HG03045 (cell line): ENCODE results near the gene SPAG8.
A peak's percentile ranks its signal among the peaks of the same experiment; 100 is the strongest.

ENCODE experiments used
- ATAC-seq: cut with Tn5 transposase; IDR thresholded peaks from one replicate; pipeline ENCODE4 v1.9.1; 2021; ENCODE audit warnings: mild to moderate bottlenecking, moderate library complexity; ENCODE audit not compliant: unreplicated experiment

The SPAG8 gene

GRCh38 chr9:35839926-35840325, 27.9 kb upstream of the SPAG8 start:
- no peak for ATAC-seq

DNA sequence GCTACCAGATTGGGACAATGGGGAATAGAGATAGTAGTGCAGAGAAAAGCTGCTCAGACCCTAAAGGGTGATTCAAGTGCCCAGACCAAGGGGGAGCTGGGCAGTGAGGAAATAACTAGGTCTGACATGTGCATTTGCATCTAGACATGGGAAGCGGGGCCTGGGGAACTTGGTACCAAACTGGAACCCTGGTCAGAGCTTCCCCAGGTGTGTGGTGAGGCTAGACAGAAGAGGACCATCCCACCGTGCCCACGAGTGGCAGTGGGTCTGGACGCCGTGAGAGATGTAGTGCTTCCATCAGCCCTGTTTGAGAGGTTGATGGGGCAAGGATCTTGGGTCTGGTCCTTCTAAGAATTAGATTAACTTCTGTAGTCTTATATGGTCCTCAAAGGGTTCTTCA, 24.5 kb upstream of the SPAG8 start:
- no peak for ATAC-seq

- no peak for ATAC-seq
These were observed 23.7 kb upstream of the SPAG8 start for GRCh38 chr9:35835766-35836165.

DNA sequence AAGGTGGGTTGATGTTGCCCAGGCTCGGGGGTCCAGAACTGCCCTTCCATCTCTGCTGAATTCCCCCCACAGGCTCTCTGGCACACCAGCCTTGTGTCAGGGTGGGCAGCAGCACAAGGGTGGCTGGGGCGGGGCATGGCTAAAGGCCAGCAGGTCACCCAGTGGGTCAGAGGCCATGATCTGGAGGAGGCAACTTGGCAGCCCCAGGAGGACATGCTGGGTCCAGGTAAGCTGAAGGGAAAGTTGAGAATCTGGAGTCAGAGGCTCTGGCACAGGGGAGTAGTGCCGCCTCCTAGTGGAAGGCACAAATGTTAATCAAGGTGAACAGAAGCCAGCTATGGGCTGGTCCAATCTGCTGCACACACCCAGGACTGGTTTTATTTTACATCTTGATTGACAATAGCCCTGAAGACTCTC, 23.2 kb upstream of the SPAG8 start:
- no peak for ATAC-seq

GRCh38 chr9:35834260-35835215, 22.5 kb upstream of the SPAG8 start:
- no peak for ATAC-seq

GRCh38 chr9:35832814-35833213, 20.8 kb upstream of the SPAG8 start:
- ATAC-seq = no peak

GRCh38 chr9:35831040-35831439, 19.0 kb upstream of the SPAG8 start:
- no peak for ATAC-seq

GRCh38 chr9:35829764-35830096, 17.7 kb upstream of the SPAG8 start:
- ATAC-seq = no peak

DNA sequence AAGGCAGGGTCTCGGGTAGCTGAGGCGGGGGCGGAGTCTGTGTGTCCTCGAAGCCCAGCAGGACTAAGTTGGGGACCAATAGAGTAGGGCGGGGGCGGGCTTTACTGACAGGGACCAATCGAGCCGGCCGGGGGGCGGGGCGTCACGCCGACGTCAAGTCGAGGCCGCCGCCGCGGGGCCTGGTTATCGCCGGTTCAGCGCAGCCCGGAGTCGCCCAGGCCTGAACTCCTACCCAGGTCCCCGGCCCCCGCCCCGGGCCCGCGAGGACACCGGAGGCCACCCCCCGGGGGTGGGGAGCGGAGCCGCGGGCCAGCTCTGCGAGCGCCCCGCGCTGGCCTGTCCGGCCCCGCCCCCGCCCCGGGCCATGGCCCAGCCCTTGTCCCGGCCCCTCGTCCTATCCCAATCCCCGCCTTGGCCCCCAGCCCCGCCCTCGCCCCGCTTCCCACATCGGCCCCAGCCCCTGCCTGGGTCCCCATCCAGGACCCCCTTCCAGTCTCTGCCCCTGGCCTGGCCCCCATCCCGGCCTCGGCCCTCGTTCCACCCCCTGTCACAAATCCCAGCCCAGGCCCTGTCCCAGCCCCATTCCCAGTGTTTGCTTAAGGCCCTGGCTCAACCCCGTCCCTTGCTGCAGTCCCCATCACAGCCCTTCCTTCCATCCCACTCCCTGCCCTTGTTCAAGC, 17.2 kb upstream of the SPAG8 start, which contains the start of gene TMEM8B:
Gene TMEM8B, plus strand, starts transcription at position 145 of the 680 bp plus-strand sequence. Its CDS starts 220 bp downstream, at position 365.
- ATAC-seq = peak; percentile 83

- ATAC-seq = no peak
These were observed 16.6 kb upstream of the SPAG8 start, which contains the start of gene FAM221B for GRCh38 chr9:35828716-35829083. Gene FAM221B, minus strand, starts transcription at chr9:35828732. Its CDS starts 2,571 bp downstream, at chr9:35826161.

- no peak for ATAC-seq
These were observed 15.4 kb upstream of the SPAG8 start for GRCh38 chr9:35827486-35827885.

- ATAC-seq = no peak
These were observed 14.1 kb upstream of the SPAG8 start for GRCh38 chr9:35826071-35826701.

- ATAC-seq = no peak
These were observed 10.9 kb upstream of the SPAG8 start for GRCh38 chr9:35822926-35823325.

GRCh38 chr9:35820076-35820475, 8.0 kb upstream of the SPAG8 start:
- no peak for ATAC-seq

GRCh38 chr9:35818341-35818740, 6.3 kb upstream of the SPAG8 start:
- ATAC-seq = no peak

DNA sequence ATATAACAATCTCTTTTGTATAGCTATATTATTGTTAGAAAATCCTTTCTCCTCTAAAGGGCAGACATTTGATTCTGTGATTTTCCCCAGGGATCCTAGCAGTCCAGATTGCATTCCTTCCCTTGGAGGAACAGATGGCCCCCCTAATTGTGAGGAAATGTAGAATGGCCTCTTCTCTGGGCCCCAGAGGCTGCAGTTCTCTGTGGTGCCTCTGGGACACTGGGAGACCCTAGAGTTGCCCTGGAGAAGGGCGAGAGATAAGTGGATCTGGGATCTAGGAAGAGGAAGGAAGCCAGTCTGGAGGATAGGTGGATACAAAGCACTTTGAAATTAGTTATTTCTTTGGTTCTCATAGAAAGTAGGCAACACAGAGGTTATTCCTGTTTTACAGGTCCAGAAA, 4.6 kb upstream of the SPAG8 start:
- no peak for ATAC-seq

DNA sequence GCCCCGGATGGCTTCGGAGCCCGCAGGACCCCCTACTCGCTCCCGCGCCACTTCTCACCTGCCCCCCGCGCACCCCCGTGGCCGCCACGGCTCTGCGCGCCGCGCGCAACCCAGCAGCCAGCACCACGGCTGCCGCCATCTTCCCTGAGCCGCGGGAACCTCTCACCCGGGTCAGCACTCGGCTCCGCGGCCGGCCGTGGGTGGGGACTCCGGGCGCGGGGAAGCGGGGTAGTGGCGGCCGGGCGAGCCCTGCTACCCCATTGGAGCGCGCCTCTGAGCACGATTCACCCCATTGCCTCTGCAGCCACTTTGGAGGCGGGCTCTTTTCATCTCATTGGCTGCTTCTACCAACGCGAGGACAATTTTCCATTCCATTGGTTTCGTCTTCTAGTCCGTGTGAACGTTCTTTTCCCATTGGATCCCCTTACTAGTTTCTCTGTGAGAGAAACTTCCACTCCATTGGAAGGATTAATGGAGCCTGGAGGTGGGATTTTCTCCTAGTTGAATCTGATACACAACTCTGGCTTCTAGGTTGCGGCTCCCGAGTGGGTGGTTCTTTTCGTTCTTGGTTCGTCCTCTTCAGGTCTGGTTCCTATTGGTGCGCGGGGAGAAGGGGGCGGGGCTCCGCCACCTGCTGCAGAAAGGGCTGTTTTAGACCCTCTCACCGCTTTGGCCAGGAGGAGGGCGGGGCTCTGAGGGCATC, 2.9 kb upstream of the SPAG8 start, which contains the start of gene HINT2:
Gene HINT2, minus strand, starts transcription at position 202 of the 703 bp plus-strand sequence. Its CDS starts 63 bp downstream, at position 139.
- peak; percentile 77 for ATAC-seq

- ATAC-seq = peak; percentile 26
These were observed 2.2 kb upstream of the SPAG8 start for GRCh38 chr9:35814106-35814840.

DNA sequence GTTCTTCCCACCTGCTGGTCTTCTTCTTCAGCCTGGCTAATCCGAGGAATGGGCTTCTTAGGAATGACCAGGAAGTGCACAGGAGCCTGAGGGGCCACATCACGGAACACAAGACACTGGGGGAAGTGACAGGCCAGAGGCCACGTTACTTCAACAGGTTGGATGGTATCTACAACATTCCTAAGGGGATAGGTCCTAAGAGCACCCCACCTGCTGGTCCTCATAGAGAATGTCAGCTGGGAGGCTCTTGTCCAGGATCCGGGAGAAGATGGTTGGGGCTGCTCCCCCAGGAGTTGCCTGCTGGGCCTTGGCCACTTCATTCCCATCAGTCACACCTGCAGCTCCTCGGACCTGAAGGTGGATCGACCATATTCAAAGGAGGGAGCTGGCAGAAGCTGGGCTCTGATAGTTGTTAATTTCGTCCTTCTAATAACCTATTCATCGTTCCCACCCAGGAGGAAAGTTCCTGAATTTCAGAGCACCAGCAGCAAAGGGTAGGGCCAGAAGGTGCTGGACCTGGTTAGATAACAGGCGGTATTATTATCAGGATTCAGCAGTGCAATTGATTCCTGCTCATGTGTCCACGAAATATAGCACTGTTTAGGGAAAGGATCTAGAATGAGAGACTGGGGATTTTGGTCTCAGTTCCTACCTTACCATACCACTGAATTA, 1.5 kb upstream of the SPAG8 start:
- ATAC-seq = no peak
